ENCODE results near the gene CCDC112.

DNA sequence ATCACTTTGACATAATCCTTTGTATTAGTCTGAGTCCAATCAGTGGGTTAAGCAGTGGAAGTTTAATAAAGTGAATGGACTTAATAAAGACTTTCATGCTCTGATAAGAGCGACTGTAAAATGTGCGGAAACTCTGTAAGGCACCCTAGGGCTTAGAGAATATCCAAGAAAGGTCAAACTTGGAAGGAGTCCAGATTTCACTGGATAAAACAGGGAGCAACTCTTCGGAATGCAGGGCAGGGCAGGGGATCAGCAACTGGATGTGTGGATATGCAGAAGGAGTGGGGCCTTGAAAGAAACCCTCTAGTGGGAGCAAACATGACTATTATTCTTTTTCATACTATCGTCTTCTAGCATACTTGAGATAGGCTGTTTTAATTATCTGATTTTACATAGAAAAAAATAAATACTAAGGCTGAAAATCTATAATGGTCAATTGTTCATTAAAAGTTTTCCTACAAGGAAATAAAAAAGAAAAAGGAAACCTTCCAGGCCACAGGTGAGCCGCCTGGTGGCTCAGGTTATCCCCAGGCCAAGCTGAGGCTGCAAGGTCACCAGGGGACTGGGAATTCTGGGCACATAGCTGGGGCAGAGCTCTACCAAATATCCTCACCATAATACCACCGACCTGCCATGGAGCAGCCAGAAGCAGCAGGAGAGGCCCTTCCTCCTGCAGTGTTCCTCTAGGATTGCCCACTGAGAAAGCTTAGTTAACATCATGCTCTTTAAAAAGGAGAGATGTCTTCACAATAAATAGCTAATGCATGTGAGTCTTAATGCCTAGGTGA, 46.3 kb upstream of the CCDC112 start:
- TF ChIP-seq, protein P1, sequence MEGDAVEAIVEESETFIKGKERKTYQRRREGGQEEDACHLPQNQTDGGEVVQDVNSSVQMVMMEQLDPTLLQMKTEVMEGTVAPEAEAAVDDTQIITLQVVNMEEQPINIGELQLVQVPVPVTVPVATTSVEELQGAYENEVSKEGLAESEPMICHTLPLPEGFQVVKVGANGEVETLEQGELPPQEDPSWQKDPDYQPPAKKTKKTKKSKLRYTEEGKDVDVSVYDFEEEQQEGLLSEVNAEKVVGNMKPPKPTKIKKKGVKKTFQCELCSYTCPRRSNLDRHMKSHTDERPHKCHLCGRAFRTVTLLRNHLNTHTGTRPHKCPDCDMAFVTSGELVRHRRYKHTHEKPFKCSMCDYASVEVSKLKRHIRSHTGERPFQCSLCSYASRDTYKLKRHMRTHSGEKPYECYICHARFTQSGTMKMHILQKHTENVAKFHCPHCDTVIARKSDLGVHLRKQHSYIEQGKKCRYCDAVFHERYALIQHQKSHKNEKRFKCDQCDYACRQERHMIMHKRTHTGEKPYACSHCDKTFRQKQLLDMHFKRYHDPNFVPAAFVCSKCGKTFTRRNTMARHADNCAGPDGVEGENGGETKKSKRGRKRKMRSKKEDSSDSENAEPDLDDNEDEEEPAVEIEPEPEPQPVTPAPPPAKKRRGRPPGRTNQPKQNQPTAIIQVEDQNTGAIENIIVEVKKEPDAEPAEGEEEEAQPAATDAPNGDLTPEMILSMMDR (IDR thresholded peaks at IDR 0.05): no peak
- TF ChIP-seq POLR2A (IDR thresholded peaks at IDR 0.05) (no peak), POLR2AphosphoS5 (IDR thresholded peaks at IDR 0.05) (no peak), EP300 (IDR thresholded peaks at IDR 0.05) (no peak)

Measured in gastroesophageal sphincter (tissue), 3 donors.